Adrenal gland (tissue), 5 donors: ENCODE measurements around the gene NUMA1.

Experiments used
- CTCF ChIP-seq, 6 experiments: fragments of 450-650 bp in 4 of 6; fragments of 200-600 bp in 2 of 6; sonication (generic) in 1 of 6; IDR thresholded peaks; 1 replicate in 5 of 6; 2 replicates in 1 of 6; pipeline versions ENCODE4 v1.5.1 to v1.8.0; 2016 to 2021; ENCODE audit warnings: antibody characterized with exemption in 6 of 6, mild to moderate bottlenecking in 2 of 6, moderate library complexity in 1 of 6
- POLR2A ChIP-seq, 2 donors: fragments of 450-650 bp; IDR thresholded peaks; one replicate each; pipeline ENCODE4 v1.6.1; 2017; ENCODE audit warnings: antibody characterized with exemption in 2 of 2, mild to moderate bottlenecking in 2 of 2, moderate library complexity in 1 of 2
- donor health status: DM: no; HTN: no; CAD: no.

GRCh38 chr11:71998061-71998460, 82.3 kb downstream of the NUMA1 start:
- TF ChIP-seq CTCF (IDR thresholded peaks at IDR 0.05) (no peak), POLR2A (IDR thresholded peaks at IDR 0.05) (no peak)
